ENCODE data around the gene CDKN2D.
"Not testable (repeated sequence)": the region's sequence is repeated elsewhere in the genome, so short reads cannot be mapped to it uniquely, and the experiment has no call there.

The CDKN2D gene

DNA sequence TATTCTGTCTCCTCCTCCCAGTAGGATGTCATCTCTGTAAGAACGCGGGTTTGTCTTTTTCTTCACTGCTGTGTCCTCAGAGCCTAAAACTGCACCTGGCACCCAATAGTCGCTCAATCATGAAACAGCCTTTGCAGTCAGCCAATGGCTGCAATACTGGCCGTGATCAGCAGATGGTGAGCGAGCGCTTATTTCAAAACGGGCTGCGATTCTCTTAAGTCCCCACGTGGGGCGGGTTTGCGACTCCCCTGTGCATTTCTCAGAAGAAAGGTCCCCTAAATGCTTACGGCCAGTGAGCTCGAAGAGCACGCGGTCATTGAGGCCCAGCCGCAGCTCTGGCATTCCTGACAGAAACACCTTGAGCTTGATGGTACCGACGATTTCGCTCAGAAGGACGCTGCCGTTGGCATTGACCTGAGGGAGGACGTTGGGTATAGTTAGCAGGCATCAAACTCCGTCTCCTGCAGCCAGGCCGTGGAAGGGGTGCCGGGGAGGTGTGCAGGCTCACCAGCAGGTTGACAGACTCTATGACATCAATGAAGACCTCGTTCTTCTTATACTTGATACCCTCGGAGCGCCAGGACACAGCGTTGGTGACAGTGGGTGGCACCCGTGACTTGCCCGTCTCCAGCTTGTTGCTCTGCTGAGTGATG is 12.3 kb upstream of the CDKN2D start:
- DNase-seq, result peak; percentile 96 to 97

DNA sequence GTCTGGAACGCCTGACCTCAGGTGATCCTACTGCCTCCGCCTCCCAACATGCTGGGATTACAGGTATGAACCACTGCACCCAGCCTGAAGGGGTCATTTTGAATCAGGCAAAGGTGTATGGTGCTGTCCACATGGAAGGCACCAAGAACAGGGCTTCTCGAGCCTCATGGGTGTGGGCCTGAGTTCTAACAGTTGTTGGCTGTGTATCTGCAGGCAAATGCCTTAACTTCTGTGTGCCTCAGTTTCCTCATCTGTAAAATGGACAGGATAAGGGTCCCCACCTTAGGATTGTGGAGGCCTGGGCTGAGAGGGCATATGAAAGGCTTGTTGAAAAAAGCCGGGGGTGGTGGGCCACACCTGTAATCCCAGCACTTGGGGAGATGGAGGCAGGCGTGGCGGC is 9.2 kb upstream of the CDKN2D start:
- no peak for DNase-seq

DNA sequence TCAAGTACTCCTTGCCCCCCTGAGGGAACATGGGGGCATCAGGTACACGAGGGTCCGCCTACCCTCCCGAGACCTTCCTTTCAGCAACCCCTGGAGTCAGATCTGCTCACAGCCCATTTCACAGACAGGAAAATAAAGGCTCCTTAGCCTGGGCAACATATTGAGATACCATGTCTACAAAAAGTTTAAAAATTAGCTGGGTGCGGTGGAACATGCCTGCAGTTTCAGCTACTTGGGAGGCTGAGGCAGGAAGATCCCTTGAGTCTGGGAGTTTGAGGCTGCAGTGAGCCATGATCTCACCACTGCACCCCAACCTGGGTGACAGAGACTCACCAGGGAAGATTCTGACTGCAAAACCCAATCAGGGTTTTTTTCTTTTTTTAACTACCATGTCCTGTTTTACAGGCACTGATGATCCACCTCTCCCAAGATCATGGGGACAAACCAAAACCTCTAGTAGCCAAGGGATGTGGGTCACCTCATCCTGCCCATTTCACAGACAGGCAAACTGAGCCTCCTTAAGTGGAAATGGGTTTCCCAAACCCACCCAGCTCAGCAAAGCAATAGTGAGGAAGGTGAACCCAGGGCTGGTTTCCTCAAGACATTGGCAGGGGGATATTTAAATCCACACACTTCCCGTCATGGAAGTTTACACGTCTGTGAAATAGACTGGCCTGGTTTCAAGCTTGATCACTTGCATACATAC is 6.4 kb upstream of the CDKN2D start:
- no peak for DNase-seq

DNA sequence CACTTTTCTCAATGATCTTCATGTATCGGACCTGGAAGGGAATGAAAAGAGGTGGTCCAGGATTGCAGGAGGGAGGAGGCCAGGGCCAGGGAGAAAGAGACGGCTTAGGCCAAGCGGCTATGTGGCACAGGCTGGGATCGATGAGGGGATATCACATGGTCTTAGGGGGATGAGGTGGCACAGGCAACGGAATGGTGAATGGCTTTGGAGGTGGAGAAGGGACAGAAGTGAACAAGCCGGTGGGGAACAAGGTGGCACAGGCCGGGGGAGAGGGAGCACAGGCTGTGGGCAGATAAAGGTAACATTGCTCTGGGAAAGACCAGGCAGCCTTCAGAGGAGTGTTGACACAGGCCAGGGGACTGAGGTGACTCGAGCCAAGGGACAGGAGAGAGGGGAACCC is 5.7 kb upstream of the CDKN2D start:
- DNase-seq, result no peak

DNA sequence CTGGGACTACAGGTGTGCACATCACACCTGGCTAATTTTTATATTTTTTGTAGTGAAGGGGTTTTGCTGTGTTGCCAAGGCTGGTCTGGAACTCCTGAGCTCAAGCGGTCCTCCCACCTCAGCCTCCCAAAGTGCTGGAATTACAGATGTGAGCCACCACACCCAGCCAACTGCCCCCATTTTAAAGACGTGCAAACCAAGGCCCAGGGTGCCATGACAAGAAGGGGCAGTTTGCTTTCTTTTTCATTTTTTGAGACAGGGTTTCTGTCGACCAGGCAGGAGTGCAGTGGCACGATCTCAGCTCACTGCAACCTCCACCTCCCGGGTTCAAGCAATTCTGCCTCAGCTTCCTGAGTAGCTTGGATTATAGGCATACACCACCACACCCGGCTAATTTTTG is 5.0 kb upstream of the CDKN2D start:
- DNase-seq, result not testable (repeated sequence)

DNA sequence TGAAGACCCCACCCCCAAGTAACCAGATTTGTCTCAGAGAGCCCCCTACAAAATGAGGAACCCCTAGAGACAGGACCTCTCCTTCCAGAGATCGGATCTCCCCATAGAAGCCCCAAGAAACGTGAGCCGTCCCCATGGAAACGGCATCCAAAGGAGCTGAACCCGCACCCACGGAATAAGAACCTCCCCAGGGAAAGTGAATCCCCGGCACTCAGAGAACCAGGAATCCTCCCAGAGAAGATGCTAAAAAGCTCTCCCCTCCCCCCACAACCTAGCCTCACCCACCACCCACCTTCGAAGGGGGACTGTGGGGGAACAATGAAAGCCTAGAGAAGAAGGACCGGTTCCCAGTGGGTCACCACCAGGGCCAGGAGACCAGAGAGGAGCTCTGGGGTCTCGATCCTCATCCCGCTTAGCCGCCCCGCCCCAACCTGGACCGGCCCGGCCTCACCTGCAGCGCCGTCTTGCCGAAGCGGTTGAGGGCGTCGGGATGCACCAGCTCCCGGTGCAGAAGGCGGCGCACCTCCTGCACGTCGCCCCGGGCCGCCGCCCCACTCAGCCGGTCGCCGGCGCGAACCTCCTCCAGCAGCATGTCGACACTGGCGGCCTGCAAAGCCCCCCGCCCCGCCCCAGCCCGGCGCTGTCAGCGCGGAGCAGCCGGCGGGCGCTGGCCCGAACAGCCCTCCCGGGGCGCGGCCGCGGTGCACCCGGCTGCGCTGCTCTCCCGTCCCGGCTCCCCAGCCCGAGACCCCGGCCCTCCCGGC is 535 bp downstream of the CDKN2D start:
- DNase-seq, result no peak

DNA sequence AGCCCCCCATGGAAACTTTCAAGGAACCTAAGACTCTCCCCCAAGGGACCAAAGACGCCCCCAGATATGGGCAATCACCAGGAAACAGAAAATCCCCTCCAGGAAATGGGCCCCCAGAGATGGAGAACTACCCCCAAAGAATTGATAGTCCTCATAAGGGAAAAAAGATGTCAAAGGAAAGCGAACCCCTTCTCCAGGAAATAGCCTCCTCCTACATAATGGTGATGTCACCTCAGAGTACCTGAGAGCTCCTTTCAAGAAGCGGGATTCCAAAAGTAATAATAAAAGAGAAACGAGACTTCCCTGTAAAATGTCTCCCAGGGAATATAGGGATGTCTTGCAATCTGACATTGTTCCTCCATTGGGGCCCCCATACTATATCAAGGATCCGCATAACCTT is 1.1 kb downstream of the CDKN2D start:
- no peak for DNase-seq

DNA sequence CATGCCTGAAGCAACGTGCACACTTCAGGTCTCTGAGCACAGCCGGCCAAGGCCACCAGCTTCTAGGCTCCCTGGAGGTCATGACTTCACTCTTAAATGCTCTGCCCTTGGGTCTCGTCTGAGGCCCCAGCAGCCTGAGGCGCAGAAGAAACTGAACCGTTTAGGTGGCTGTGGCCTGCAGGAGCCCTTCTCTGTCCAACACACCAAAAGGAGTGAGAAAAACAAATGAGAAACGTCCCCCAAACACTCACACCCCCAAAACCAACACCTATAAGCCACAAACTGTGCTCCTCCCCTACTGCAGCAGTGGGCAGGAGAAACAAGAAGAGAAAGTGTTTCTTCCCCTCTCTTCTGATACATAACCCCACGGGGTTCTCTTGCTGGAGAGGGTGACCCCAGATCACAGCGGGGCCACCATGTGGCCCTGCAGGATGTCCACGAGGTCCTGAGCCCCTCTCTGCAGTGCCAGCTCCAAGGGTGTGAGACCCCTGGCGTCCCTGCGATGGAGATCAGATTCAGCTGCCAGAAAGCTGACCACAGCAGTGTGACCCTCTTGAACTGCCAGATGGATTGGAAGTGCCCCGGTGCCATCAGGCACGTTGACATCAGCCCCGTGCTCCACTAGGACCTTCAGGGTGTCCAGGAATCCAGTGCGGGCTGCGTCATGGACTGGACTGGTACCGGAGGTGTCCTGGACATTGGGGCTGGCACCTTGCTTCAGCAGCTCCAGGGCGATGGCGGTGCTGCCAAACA is 1.9 kb downstream of the CDKN2D start:
- DNase-seq, result peak; percentile 38 to 48

DNA sequence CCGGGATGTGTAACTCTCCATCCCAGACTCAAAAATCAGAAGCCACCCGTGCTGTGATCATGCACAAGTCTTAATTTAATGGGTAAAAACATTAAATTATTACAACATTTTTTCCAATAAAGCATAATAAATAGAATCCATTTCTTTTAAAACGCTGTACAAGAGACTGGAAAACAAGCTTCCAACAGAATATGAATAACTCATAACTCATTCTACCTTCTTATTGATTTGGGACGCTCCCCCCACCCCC is 2.4 kb downstream of the CDKN2D start:
- DNase-seq, result peak in 1 of 2 donors; percentile 8

DNA sequence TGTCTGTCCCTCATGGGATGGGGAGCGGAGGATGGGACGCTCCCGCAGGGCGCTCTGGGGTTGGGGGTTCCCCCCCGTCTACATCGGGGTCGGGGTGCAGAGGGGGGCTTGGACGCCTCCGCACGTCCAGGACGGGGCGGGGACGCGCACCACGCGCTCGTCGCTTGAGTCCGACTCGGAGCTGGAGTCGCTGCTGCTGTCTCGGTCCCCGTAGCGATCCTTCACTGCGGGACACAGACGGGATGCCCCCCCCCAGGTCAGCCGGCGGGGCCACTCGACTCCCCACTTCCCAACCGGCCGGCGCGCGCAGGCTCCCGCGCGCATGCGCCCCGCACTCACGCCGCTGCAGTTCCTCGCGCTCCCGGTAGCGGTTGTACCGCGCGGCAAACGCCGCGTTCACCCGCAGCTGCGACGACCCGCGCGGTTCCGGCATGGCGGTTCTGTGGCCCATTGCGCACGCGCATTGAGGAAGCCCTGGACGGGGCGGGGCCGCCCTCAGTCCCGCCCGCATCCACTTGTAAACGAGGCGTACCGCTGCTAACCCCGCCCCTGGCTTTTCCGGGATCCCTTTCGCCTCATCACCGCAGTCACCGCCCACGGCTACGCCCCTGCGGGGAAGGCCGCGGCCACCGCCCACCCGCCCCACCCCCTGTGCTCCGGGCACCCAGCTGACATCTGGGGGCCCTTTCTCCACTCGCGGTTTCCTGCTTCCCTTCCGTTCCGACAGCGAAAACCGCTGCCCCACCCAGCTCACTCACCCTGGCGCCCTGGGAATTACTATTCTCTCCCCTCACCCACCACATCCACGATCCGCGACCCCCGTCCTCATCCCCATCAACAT is 3.0 kb downstream of the CDKN2D start, which contains the start of gene KRI1:
TSS of gene KRI1 (minus strand) at position 444 of the 841 bp plus-strand sequence. CDS start at position 433, 11 bp downstream.
- DNase-seq, result peak; percentile 99

DNA sequence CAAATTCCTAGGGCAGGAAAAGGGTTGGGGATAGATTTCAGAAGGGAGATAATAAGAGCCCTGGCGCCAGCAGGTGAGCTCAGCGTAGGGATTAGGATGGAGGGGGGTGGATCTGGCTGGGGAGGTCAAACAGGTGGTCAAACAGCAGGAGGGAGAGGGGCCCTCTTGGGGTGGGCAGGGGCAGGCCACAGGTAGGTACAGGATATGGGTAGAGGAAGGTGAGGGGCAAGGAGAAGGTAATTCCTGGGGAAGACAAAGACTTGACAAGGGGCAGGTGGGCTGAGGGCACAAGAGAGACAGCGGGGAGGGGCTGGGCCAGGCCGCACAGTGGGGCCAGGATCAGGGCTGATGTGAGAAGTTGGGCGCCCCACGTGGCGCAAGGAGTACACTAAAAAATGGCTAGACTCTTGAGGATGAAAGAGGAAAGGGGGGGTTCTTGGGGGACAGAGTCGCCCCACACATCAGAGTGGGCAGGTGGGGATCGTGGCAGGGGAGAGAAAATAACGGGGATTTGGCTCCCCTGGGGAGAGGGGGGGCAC is 3.7 kb downstream of the CDKN2D start:
- peak; percentile 29 to 31 for DNase-seq

DNA sequence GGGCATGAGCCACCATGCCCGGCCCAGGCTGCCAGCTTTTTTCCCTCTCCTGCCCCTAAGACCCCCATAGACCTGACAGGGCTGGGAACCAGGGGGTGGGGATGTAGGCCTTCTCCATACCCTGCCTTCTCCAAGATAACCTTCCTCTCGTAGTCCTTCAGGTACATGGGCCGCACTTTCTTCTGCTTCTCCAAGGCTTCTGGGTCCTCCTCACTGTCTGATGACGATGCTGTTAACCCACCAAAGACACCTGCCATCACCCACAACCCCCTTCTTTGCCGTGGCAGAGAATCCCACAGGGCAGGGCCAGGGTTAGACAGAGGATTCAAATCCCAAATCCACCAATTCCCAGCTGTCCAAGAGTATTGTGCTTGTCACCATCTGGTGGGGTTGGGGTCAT is 6.2 kb downstream of the CDKN2D start:
- no peak for DNase-seq

DNA sequence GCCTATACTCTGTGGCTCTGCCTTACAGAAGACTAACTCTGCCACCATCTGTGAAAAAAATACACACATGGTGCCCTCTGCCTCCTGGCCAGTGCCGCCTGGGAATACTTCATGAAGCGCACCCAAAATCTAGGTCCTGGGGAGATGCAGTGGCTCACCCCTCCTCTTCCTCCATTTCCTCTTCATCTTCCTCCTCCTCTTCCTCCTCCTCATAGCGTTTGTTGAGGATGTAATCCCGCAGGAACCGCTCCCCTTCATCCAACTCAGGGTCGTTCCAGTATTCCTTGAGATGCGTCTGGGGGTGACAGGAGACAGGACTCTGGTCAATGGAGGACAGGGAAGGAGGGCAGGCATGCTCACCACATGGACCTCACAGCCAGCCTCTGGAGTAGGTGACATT is 8.6 kb downstream of the CDKN2D start:
- DNase-seq, result no peak

DNA sequence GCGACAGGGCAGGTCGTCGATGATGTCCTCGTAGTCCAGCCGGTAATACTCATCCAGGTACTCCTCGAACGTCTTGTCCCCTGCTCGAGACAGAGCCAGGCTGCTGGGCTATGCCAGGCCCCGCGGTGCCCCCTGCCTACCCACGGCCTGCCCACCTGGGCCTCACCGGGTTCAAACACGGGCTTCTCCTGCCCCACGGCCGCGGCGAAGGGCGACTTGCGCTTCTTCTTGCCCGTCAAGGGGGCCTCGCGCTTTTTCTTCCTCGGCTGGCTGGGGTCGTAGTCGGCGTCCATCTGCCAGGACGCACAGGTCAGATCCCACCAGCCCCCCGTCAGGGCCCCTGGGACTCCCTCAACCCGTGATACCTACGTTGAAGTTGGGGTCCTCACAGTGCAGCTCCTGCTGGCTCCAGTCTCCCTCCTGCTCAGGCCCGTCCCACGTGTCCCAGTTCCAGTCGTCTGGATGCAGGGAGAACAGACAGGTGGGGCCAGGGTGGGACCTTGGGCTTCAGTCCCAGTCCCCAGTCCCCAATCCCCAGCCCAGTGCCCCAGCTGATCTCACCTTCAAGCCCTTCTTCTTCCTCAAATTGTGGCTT is 11.1 kb downstream of the CDKN2D start:
- DNase-seq, result no peak

DNA sequence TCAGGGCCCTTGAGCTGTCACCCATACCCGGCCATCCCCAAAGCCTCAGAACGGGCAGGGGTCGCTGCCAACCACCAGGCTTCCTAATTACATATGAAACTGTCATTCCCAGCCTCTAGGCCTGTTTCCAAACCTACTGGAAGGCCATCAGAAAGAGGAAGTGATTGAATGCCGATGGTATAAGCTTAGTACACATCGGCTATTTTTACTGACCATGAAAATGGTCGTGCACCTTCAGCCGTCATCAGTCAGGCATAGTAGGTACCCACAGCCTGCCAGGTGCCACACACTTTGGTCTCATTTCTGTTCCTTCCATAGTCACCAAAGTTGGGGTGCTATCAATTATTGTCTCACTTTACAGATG is 13.2 kb downstream of the CDKN2D start:
- DNase-seq, result peak in 1 of 2 donors; percentile 35

DNA sequence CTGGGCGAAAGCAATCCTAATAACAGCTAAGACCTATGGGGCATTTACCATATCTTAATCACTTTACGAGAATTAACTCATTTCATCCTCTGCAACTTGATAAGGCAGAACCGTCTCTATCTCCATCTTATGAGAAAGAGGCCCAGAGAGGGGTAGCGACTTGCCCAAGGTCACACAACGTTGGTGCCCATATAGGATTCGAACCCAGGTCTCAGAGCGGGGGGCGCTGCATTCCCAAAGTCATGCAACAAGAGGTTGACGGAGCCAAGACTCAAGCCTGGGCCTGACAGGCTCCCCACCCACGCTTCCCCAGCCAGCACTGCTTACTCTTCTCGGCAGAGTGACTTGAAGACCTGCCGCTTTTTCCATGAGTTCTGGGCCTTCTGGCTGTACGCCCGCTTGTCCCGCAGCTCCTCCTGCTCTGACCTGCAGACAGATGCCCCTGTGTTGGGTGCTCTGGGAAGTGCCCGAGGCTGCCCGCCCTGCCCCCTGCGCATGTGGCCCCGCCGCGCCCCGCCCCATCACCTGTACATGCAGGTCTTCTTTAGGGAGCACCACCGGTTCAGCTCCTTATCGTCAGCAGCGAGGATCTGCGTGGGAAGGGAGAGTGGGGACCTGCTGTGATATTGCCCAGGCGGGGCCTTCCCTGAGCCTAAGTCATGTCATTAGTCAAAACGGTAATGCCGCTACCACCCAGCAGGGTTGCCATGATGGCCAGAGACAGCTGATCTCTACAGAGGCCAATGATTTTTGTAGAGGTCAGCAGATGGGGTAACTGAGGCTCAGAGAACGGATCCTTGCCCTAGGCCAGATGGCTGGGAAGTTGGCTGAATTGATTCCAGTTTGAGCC is 13.8 kb downstream of the CDKN2D start:
- no peak for DNase-seq

DNA sequence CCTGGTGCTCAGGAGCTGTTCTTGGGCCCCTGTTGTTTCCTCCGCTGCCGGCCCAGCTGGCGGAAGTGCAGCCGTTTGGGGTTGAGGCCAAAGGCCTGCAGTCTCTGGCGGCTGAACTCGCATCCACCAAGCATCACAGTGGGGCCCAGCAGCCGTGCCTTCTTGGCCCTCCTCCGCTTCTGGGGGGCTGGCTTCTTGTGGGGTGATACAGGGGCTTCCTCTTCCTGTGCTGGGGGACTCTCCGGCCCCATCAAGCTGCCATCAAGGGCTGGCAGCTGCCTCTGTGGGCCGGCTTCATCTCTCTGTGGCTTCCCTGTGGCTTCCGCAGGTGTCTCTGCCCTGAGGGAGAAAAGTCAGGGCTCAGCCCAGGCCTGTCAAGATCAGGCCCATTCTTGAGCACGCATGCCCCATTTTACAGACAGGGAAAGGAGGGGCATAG is 14.8 kb downstream of the CDKN2D start:
- DNase-seq, result no peak

DNA sequence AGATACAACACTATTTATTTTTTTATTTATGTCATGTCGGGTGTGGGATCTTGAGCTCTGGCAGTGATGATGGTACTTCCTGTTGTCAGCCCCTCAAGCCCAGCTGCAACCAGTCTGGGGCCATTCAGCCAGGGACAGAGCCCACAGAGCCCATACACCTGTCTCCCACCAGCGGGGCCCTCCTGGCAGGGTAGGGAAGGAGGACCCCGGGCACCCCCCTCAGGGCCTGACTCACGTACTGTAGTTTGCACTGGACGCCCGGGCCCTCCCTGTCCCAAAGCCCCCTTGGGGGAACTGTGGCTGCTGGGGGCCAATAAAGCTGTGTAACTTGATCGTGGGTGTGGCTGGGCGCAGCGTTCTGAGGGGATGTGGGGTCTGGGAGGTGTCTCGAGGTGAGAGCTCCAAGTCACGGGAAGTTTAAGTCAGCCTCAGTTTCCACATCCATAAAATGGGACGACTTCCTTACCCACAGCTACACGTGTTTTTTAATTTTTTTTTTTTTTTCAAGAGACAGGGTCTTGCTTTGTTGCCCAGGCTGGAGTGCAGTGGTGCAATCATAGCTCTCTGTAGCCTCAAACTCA is 15.6 kb downstream of the CDKN2D start:
- no peak for DNase-seq

DNA sequence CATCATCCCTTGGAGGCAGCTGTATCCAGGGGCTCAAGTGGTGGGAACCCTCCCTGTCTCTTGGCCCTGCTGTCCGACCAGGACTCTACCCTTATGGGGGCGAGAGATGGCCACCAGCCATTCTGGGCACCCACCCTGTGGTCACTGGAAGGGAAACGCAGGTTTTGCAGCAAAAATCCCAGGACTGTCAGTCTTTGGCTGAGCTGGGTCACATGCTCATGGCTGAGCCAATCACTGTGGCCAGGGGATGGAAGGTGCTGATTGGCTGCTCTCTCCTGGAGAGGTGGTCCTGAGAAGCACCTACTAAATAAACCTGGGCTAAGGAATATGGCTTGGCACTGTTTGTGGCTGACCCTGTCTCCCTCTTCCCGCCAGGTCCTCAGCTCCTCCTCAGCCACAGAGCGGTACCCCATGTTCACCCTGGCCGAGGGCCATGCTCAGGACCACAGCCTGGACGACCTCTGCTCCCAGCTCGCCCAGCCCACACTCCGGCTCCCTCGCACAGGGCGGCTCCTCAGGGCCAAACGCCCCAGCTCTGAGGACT is 16.2 kb downstream of the CDKN2D start:
- no peak for DNase-seq

Measured in inflammatory macrophage (primary cell).